ENCODE measurements around the gene AMPD3.

The AMPD3 gene

DNA sequence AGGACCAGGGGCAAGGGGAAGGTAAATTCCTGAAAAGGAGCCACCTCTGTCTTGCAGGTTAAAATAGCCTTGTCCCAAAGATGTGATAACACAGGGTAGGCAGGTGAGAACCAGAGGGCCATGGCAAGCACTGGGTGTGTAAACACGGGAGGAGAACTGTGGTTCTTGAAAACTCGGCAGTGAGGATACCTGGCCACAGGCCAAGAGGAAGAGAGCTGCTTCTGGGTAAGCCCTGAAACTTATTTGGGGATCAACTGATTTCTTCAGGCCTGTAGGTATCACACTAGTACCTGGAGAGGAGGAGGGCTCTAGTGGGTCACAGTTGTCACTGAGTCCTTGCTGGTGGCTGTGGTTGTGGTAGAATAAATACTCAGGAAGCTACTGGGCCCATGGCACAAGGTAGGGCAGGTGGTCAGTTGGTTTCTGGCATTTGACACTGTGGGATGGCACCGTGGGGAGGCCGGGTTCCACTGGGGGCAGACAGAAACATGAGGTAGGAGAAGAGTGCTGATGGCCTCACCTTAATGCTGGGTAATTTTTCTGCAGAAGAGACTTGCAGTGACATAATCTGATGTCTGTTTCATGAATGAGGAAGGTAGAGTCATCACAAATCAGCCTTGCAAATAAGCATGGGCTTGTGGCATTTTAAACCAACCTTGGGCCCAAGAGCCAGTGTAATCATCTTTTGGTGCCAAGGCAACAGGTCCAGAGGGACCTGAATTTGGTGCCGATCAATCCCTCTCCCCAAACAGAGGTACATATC lies 22.0 kb downstream of the AMPD3 start:
- no peaks in the 10 kb centered on the region for H3K36me3 ChIP-seq (ENCODE audit: insufficient read depth)
- no peak overlapping the region for H3K4me2 ChIP-seq
- no peaks in the 10 kb centered on the region for H3K27me3 ChIP-seq (ENCODE audit: insufficient read depth, low read depth)
- TF ChIP-seq, protein P1, sequence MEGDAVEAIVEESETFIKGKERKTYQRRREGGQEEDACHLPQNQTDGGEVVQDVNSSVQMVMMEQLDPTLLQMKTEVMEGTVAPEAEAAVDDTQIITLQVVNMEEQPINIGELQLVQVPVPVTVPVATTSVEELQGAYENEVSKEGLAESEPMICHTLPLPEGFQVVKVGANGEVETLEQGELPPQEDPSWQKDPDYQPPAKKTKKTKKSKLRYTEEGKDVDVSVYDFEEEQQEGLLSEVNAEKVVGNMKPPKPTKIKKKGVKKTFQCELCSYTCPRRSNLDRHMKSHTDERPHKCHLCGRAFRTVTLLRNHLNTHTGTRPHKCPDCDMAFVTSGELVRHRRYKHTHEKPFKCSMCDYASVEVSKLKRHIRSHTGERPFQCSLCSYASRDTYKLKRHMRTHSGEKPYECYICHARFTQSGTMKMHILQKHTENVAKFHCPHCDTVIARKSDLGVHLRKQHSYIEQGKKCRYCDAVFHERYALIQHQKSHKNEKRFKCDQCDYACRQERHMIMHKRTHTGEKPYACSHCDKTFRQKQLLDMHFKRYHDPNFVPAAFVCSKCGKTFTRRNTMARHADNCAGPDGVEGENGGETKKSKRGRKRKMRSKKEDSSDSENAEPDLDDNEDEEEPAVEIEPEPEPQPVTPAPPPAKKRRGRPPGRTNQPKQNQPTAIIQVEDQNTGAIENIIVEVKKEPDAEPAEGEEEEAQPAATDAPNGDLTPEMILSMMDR (conservative IDR thresholded peaks at IDR 0.05; ENCODE audit: low read depth, low read length) = no peak
- no peak overlapping the region for H3K4me3 ChIP-seq (IDR thresholded peaks at IDR 0.05; ENCODE audit: insufficient read depth, low read depth, low read length)
- H4K20me1 ChIP-seq (ENCODE audit: insufficient read depth) = no peaks in the 10 kb centered on the region
- no peak overlapping the region for H3K27ac ChIP-seq
- H3K79me2 ChIP-seq (ENCODE audit: insufficient read depth, low read depth) = no peaks in the 10 kb centered on the region
- H2AFZ ChIP-seq (ENCODE audit: low read depth) = no peak overlapping the region
- no peak overlapping the region for H3K9ac ChIP-seq
- no peaks in the 10 kb centered on the region for H3K4me1 ChIP-seq (ENCODE audit: low read depth, poor library complexity, severe bottlenecking)

DNA sequence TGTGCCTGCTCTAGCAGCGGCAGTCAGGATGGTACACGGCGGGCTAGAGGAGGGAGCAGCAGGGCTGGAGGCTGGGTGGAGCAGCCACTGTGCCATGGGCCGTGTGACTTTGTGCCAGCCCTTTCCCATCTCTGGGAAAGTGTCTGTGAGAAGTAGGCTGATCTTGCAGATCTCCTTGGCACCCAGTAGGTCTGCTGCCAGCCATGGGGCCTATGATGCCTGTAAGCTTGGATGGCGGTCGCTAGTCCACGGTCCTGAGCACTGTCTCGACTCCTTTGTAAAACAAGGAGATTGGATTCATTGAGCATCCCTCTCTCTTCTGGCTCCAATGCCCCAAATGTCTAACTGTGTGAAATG lies 22.6 kb downstream of the AMPD3 start:
- Histone ChIP-seq H2AFZ (ENCODE audit: low read depth) (no peak overlapping the region), H3K4me2 (no peak overlapping the region), H3K27ac (no peak overlapping the region), H4K20me1 (ENCODE audit: insufficient read depth) (no peaks in the 10 kb centered on the region), H3K4me3 (IDR thresholded peaks at IDR 0.05; ENCODE audit: insufficient read depth, low read depth, low read length) (no peak overlapping the region), H3K4me1 (ENCODE audit: low read depth, poor library complexity, severe bottlenecking) (no peaks in the 10 kb centered on the region), H3K79me2 (ENCODE audit: insufficient read depth, low read depth) (no peaks in the 10 kb centered on the region), H3K27me3 (ENCODE audit: insufficient read depth, low read depth) (no peaks in the 10 kb centered on the region), H3K9ac (no peak overlapping the region), H3K36me3 (ENCODE audit: insufficient read depth) (no peaks in the 10 kb centered on the region)
- TF ChIP-seq, protein P1 (conservative IDR thresholded peaks at IDR 0.05; ENCODE audit: low read depth, low read length) = no peak

DNA sequence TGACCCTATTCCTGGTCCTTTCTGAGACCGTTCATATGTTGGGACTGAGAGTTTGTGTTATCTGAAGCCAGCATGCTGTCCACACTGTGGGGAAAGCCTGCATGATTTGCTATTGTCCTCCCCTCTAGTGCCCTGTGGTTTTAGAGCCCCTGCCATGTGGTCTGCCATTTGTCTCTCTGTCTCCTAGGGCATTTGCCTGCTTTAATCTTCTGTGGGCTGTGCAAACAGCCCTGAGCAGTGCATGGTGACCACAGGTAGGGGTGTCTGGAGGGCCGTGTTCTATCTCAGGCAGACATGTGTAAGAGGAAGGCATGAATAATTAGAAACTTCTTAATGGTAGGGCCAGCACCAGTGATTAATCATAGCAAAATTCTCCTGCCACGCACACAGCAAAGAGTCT lies 23.0 kb downstream of the AMPD3 start:
- no peaks in the 10 kb centered on the region for H4K20me1 ChIP-seq (ENCODE audit: insufficient read depth)
- no peaks in the 10 kb centered on the region for H3K27me3 ChIP-seq (ENCODE audit: insufficient read depth, low read depth)
- no peaks in the 10 kb centered on the region for H3K36me3 ChIP-seq (ENCODE audit: insufficient read depth)
- H3K4me1 ChIP-seq (ENCODE audit: low read depth, poor library complexity, severe bottlenecking) = no peaks in the 10 kb centered on the region
- TF ChIP-seq, protein P1 (conservative IDR thresholded peaks at IDR 0.05; ENCODE audit: low read depth, low read length) = no peak
- H3K79me2 ChIP-seq (ENCODE audit: insufficient read depth, low read depth) = no peaks in the 10 kb centered on the region
- H3K27ac ChIP-seq = no peak overlapping the region
- no peak overlapping the region for H3K4me2 ChIP-seq
- no peak overlapping the region for H2AFZ ChIP-seq (ENCODE audit: low read depth)
- H3K4me3 ChIP-seq (IDR thresholded peaks at IDR 0.05; ENCODE audit: insufficient read depth, low read depth, low read length) = no peak overlapping the region
- no peak overlapping the region for H3K9ac ChIP-seq

DNA sequence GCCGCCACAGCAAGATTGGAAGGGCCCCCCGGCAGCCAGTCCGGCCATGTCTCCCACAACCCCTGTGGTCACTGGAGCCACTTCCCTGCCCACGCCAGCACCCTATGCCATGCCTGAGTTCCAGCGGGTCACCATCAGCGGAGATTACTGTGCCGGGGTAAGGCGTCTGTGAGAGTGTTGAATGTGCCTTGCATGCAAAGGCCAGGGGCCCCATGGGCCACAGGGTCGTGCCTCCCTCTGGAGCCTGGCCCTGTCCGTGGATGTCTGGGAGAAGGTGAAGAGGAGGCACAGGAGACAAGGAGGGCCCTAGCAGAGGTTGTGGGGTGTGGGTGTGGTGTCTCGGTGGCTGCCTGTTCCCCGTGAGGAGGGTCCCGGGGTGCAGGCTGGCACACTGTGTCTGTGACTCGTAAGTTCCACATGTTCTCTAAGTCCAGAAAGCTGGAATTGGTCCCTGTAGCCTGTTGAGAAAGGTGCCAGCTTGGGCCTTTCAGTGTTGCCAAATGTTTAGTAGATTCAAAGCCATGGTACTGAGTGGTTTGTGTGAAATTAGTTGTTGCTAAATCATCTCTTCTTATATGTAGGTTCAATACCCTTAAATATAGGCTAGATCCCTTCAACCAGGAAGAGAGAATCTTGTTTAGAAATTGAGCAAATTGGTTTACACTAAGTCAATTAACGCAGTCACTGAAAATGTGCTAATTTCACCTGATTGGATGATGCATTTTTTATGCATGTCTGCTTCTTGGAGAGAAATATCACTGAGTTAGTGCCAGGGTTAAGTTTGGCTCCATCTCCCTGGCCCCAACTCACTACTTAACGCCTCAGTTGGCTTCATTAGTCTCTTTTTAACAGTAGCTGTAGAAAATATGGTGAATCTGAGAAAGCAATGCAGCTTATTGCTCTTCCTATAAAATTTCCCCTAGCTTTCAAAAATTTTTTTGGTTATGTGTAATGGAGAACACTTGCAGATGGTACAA lies 23.8 kb downstream of the AMPD3 start:
- H3K9ac ChIP-seq = no peak overlapping the region
- no peaks in the 10 kb centered on the region for H4K20me1 ChIP-seq (ENCODE audit: insufficient read depth)
- no peak overlapping the region for H2AFZ ChIP-seq (ENCODE audit: low read depth)
- no peaks in the 10 kb centered on the region for H3K4me1 ChIP-seq (ENCODE audit: low read depth, poor library complexity, severe bottlenecking)
- no peaks in the 10 kb centered on the region for H3K36me3 ChIP-seq (ENCODE audit: insufficient read depth)
- TF ChIP-seq, protein P1 (conservative IDR thresholded peaks at IDR 0.05; ENCODE audit: low read depth, low read length) = no peak
- no peak overlapping the region for H3K4me3 ChIP-seq (IDR thresholded peaks at IDR 0.05; ENCODE audit: insufficient read depth, low read depth, low read length)
- no peak overlapping the region for H3K4me2 ChIP-seq
- H3K27me3 ChIP-seq (ENCODE audit: insufficient read depth, low read depth) = no peaks in the 10 kb centered on the region
- H3K79me2 ChIP-seq (ENCODE audit: insufficient read depth, low read depth) = no peaks in the 10 kb centered on the region
- H3K27ac ChIP-seq = no peak overlapping the region
